Measurements from ENCODE around the gene SUPT20HL2. TPM values are rescaled to one million over a fixed set of nuclear protein-coding genes. Genes with fewer than 3 reads are reported as not detected.

Gene SUPT20HL2
- total and polyA plus RNA-seq, 4 donors, result not detected

- H3K4me1 ChIP-seq (ENCODE audit: control insufficient read depth in 4 of 4, insufficient read depth in 4 of 4, low read length in 3 of 4), result no peaks in the 10 kb centered on the region
- no peak overlapping the region for H3K27ac ChIP-seq (ENCODE audit: low read depth in 1 of 2, low read length in 2 of 2)
- no peaks in the 10 kb centered on the region for H3K9me3 ChIP-seq (ENCODE audit: control insufficient read depth in 4 of 4, low read length in 3 of 4)
- WGBS, result 55% methylated on average over 12 of the region's 12 CpGs
- no peak for DNase-seq (ENCODE audit: low spot score)
- no peaks in the 10 kb centered on the region for H3K36me3 ChIP-seq (ENCODE audit: control insufficient read depth in 4 of 4, insufficient read depth in 3 of 4, low read depth in 1 of 4, low read length in 3 of 4)
- peaks cover 0 to 2% (median 0%) of the 10 kb centered on the region in 4 donors for H3K27me3 ChIP-seq (ENCODE audit: control insufficient read depth in 4 of 4, insufficient read depth in 4 of 4, low read length in 3 of 4)
- no peak overlapping the region for H3K9ac ChIP-seq (ENCODE audit: low read depth in 1 of 2, low read length in 2 of 2)
- no peak for TF ChIP-seq HNF4G (IDR thresholded peaks at IDR 0.05)
- TF ChIP-seq FOXA1 (IDR thresholded peaks at IDR 0.05), result no peak
- TF ChIP-seq, protein P1, sequence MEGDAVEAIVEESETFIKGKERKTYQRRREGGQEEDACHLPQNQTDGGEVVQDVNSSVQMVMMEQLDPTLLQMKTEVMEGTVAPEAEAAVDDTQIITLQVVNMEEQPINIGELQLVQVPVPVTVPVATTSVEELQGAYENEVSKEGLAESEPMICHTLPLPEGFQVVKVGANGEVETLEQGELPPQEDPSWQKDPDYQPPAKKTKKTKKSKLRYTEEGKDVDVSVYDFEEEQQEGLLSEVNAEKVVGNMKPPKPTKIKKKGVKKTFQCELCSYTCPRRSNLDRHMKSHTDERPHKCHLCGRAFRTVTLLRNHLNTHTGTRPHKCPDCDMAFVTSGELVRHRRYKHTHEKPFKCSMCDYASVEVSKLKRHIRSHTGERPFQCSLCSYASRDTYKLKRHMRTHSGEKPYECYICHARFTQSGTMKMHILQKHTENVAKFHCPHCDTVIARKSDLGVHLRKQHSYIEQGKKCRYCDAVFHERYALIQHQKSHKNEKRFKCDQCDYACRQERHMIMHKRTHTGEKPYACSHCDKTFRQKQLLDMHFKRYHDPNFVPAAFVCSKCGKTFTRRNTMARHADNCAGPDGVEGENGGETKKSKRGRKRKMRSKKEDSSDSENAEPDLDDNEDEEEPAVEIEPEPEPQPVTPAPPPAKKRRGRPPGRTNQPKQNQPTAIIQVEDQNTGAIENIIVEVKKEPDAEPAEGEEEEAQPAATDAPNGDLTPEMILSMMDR (IDR thresholded peaks at IDR 0.05; ENCODE audit: low read depth, low read length, missing input control), result no peak
- no peak overlapping the region for H3K4me3 ChIP-seq (ENCODE audit: low read depth in 1 of 3, low read length in 3 of 3)
These were observed 31.3 kb downstream of the SUPT20HL2 start for GRCh38 chrX:24282381-24283126.

DNA sequence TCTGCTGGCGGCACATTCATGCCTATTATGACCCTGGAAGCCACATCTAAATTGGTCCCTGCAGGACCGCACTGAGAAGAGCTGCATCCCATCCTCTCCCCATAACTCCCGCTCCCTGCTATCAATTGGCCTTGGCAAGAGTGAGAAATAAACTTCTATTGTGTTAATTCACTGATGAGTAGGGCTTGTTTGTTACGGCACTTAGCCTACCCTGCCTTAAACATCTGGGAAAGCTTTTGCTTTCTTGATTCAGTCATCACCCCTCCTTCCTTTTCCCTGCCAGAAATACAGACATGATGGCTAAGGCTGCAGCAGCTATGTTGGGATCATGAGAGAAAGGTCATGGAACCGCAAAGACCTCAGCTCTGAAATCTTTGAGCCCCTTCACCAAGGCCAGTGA lies 36.5 kb downstream of the SUPT20HL2 start:
- no peaks in the 10 kb centered on the region for H3K4me1 ChIP-seq (ENCODE audit: control insufficient read depth in 4 of 4, insufficient read depth in 4 of 4, low read length in 3 of 4)
- no peaks in the 10 kb centered on the region for H3K9me3 ChIP-seq (ENCODE audit: control insufficient read depth in 4 of 4, low read length in 3 of 4)
- H3K27ac ChIP-seq (ENCODE audit: low read depth in 1 of 2, low read length in 2 of 2), result no peak overlapping the region
- H3K4me3 ChIP-seq (ENCODE audit: low read depth in 1 of 3, low read length in 3 of 3), result no peak overlapping the region
- no peak overlapping the region for H3K9ac ChIP-seq (ENCODE audit: low read depth in 1 of 2, low read length in 2 of 2)
- H3K36me3 ChIP-seq (ENCODE audit: control insufficient read depth in 4 of 4, insufficient read depth in 3 of 4, low read depth in 1 of 4, low read length in 3 of 4), result no peaks in the 10 kb centered on the region
- 95% methylated on average over 5 of the region's 5 CpGs for WGBS
- no peak for DNase-seq (ENCODE audit: low spot score)
- peaks cover 0 to 2% (median 0%) of the 10 kb centered on the region in 4 donors for H3K27me3 ChIP-seq (ENCODE audit: control insufficient read depth in 4 of 4, insufficient read depth in 4 of 4, low read length in 3 of 4)
- TF ChIP-seq, protein P2, sequence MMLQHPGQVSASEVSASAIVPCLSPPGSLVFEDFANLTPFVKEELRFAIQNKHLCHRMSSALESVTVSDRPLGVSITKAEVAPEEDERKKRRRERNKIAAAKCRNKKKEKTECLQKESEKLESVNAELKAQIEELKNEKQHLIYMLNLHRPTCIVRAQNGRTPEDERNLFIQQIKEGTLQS (IDR thresholded peaks at IDR 0.05), result no peak
- TF ChIP-seq RAD21 (IDR thresholded peaks at IDR 0.05), result no peak
- no peak for TF ChIP-seq TAF1 (conservative IDR thresholded peaks at IDR 0.05)
- TF ChIP-seq ZBTB33 (IDR thresholded peaks at IDR 0.05), result no peak
- TF ChIP-seq RXRA (IDR thresholded peaks at IDR 0.05), result no peak
- no peak for TF ChIP-seq FOXA1 (IDR thresholded peaks at IDR 0.05)
- TF ChIP-seq, protein P3, sequence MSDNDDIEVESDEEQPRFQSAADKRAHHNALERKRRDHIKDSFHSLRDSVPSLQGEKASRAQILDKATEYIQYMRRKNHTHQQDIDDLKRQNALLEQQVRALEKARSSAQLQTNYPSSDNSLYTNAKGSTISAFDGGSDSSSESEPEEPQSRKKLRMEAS (IDR thresholded peaks at IDR 0.05), result no peak
- no peak for TF ChIP-seq YY1 (IDR thresholded peaks at IDR 0.05)
- no peak for TF ChIP-seq SP1 (IDR thresholded peaks at IDR 0.05)
- TF ChIP-seq GABPA (IDR thresholded peaks at IDR 0.05 in 1 of 2, conservative IDR thresholded peaks at IDR 0.05 in 1 of 2), result no peak
- TF ChIP-seq HNF4G (IDR thresholded peaks at IDR 0.05), result no peak
- TF ChIP-seq, protein P1 (IDR thresholded peaks at IDR 0.05; ENCODE audit: low read depth, low read length, missing input control), result no peak
- no peak for TF ChIP-seq EGR1 (IDR thresholded peaks at IDR 0.05; ENCODE audit: low read depth in 2 of 2)
- TF ChIP-seq NR2F2 (IDR thresholded peaks at IDR 0.05), result no peak
- no peak for TF ChIP-seq REST (IDR thresholded peaks at IDR 0.05)
- no peak for TF ChIP-seq FOXA2 (IDR thresholded peaks at IDR 0.05)
- TF ChIP-seq HNF4A (conservative IDR thresholded peaks at IDR 0.05), result no peak
- no peak for TF ChIP-seq JUND (IDR thresholded peaks at IDR 0.05)

Data from liver (tissue), 9 donors.